Muscle layer of colon (tissue), 2 donors: Measurements from ENCODE around the gene BTBD2.
A peak's percentile ranks its signal among the peaks of the same experiment; 100 is the strongest.
"Not testable (repeated sequence)": the region's sequence is repeated elsewhere in the genome, so short reads cannot be mapped to it uniquely, and the experiment has no call there.

Experiments
- H3K27ac ChIP-seq: one replicate; pipeline ENCODE4 v1.7.0; 2013; ENCODE audit warnings: low read depth, mild to moderate bottlenecking, low read length, moderate library complexity
- H3K27me3 ChIP-seq, 2 donors: one replicate each; pipeline ENCODE4 v1.7.0; 2013; ENCODE audit warnings: low read length in 2 of 2, mild to moderate bottlenecking in 2 of 2; ENCODE audit not compliant: insufficient read depth in 2 of 2, control insufficient read depth in 1 of 2
- H3K36me3 ChIP-seq: one replicate; pipeline ENCODE4 v1.7.0; 2013; ENCODE audit warnings: mild to moderate bottlenecking, low read length; ENCODE audit not compliant: insufficient read depth
- H3K4me1 ChIP-seq: one replicate; pipeline ENCODE4 v1.7.0; 2013; ENCODE audit warnings: mild to moderate bottlenecking, low read length; ENCODE audit not compliant: insufficient read depth
- H3K4me3 ChIP-seq, 2 donors: one replicate each; pipeline ENCODE4 v1.7.0; 2013; ENCODE audit warnings: low read length in 2 of 2, low read depth in 1 of 2, mild to moderate bottlenecking in 1 of 2, moderate library complexity in 1 of 2
- H3K9ac ChIP-seq: one replicate; pipeline ENCODE4 v1.7.0; 2013; ENCODE audit warnings: low read length
- H3K9me3 ChIP-seq: one replicate; pipeline ENCODE4 v1.7.0; 2013; ENCODE audit warnings: mild to moderate bottlenecking, low read length
- donor health status: abdominal sarcoma.
- donor health status: Adenocarcinoma of cecum.

BTBD2 gene

DNA sequence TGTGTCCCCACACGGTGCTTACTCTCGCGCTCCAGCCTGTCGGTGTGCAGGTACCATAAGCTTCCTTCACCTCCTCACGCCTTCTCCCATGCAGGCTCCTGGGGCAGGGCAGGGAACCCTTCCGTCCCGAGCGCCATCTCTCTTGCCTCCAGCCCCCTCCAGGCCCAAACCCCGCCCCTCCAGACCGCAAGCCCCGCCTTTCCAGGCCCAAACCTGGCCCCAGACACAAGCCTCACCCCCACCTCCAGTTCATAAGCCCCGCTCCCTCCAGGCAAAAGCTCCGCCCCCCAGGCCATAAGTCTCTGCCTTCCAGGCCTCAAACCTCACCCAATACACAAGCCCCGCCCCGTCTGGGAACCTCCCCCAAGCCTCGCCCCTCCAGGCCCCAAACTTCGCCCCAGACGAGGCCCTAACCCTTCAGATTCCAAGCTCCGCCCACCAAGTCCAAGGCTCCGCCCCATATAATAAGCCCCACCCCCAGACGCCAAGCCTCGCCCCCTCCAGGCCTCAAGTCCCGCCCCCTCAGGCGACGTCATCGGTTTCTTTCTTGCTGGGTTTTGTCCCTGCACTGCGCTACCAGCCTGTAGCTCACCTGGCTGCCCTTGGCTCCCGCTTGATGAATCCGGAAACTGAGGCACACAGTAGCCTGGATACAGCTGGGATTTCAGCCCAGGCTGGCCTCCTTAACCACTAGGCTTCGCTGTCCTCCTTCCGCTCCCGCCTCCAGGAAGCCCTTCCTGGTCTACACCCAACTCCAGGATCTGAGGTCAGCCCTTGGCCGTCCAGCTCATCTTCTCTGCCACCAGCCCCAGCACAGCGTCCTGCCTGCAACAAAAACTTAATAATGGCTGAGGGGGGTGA lies 19.4 kb upstream of the BTBD2 start:
- Histone ChIP-seq H3K4me3 (no peak overlapping the region), H3K36me3 (peaks cover 9% of the 10 kb centered on the region), H3K9ac (no peak overlapping the region), H3K4me1 (peaks cover 20% of the 10 kb centered on the region), H3K27me3 (no peaks in the 10 kb centered on the region), H3K27ac (no peak overlapping the region), H3K9me3 (peaks cover 4% of the 10 kb centered on the region)

DNA sequence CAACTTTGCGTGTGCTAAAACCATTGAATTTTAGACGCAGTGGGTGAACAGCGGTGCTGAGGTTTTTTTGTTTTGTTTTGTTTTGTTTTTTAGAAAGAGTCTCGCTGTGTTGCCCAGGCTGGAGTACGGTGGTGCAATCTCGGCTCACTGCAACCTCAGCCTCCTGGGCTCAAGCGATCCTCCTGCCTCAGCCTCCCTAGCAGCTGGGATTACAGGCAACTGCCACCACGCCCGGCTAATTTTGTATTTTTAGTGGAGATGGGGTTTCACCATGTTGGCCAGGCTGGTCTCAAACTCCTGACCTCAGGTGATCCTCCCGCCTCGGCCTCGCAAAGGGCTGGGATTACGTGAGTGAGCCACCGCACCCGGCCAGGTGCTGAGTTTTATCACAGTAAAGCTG lies 18.7 kb upstream of the BTBD2 start:
- H3K4me3 ChIP-seq, H3K27me3 ChIP-seq, H3K9me3 ChIP-seq, H3K27ac ChIP-seq, H3K36me3 ChIP-seq, H3K9ac ChIP-seq: not testable (repeated sequence)
- peaks cover 20% of the 10 kb centered on the region for H3K4me1 ChIP-seq

DNA sequence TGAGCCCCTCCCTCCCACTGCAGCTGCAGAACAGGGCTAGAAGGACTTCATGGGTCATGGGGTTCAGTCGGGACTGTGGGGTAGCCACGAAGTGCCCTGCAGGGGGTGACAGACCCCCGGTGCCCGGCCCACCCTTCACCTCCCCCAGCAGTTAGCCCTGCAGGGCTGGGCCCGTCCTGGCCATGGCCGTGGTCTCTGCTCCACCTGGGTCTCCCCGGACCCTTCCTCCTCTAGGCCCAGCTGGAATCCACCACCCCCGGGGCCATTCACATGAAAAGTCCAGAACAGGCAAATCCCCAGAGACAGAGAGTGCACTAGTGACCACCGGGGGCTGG lies 18.3 kb upstream of the BTBD2 start:
- Histone ChIP-seq H3K4me3 (no peak overlapping the region), H3K27me3 (no peaks in the 10 kb centered on the region), H3K36me3 (no peaks in the 10 kb centered on the region), H3K27ac (no peak overlapping the region), H3K9me3 (peaks cover 4% of the 10 kb centered on the region), H3K4me1 (peaks cover 20% of the 10 kb centered on the region), H3K9ac (no peak overlapping the region)

DNA sequence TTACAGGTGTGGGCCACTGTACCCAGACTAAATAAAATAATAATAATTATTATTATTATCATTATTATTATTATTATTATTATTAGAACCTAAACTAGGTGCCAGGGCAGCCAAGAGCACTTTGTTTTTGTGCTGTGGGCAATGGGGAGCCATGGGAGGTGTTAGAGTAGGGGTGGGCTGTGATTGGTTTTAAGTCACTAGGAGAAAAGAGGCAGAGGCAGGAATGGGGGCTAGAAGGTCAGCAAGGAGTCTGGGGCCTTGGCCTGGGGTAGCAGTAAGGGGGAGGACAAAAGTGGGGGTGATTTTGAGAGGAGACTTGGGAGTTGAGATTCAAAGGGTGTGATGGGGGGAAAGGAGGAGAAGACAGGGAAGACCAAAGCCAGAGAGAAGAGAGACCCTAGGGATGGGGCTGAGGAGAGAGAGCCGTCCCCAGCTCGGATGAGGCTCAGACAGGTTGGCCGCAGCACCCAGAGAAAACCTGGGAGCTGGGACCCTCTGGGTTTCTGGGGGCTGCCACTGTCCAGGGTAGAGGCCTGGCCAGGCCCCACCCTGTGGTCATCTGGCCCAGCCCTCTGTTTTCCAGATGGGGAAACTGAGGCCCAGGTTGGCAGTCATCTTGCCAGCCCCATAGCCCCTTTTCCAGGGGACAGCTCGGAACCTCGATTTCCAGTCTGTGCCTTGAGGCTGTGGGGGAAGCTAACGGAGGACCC lies 17.8 kb upstream of the BTBD2 start:
- no peak overlapping the region for H3K4me3 ChIP-seq
- peaks cover 4% of the 10 kb centered on the region for H3K9me3 ChIP-seq
- H3K4me1 ChIP-seq = peaks cover 20% of the 10 kb centered on the region
- H3K9ac ChIP-seq = no peak overlapping the region
- H3K27ac ChIP-seq = no peak overlapping the region
- no peaks in the 10 kb centered on the region for H3K27me3 ChIP-seq
- H3K36me3 ChIP-seq = no peaks in the 10 kb centered on the region

DNA sequence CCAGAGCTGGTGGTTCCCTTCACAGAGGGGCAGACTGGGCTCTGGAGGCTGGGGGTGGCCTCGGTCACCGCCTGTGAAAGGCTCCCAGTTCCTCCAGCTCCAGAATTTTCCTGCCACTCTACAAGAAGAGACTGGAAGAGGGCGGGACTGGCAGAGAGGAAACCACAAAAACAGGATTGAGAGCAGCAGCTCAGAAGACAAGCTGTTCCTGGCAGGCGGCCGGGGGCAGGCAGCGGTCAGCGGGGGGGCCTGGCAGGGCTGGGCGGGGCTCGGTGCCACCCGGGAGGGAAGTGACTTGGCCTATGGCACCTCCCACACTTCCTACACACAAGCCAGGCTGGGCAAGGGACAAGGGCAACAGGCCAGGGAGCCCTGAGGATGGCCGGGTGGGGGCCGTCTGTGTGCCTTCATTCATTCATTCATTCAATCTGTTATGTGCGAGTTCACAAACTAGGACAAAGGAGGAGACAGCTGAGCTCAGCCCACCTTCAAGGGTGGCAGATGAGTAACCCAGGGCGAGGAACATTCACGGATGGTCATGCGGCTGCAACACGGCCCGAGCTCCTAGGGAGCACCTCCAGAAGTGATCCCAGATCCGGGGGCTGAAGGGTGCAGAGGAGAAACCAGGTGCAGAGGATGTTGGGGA lies 16.9 kb upstream of the BTBD2 start:
- Histone ChIP-seq H3K27me3 (no peaks in the 10 kb centered on the region), H3K27ac (peak overlapping the region; percentile 88), H3K4me3 (peak overlapping the region in 1 of 2 donors; percentile 26), H3K4me1 (peaks cover 20% of the 10 kb centered on the region), H3K9me3 (peaks cover 4% of the 10 kb centered on the region), H3K9ac (peak overlapping the region; percentile 57), H3K36me3 (no peaks in the 10 kb centered on the region)

GRCh38 chr19:2027361-2027760 lies 11.8 kb upstream of the BTBD2 start:
- Histone ChIP-seq H3K4me3 (no peak overlapping the region), H3K9me3 (no peaks in the 10 kb centered on the region), H3K4me1 (peaks cover 11% of the 10 kb centered on the region), H3K27ac (no peak overlapping the region), H3K27me3 (no peaks in the 10 kb centered on the region), H3K36me3 (no peaks in the 10 kb centered on the region), H3K9ac (no peak overlapping the region)

- no peaks in the 10 kb centered on the region for H3K27me3 ChIP-seq
- H3K9me3 ChIP-seq = no peaks in the 10 kb centered on the region
- no peak overlapping the region for H3K9ac ChIP-seq
- H3K4me1 ChIP-seq = peaks cover 5% of the 10 kb centered on the region
- H3K4me3 ChIP-seq = no peak overlapping the region
- no peak overlapping the region for H3K27ac ChIP-seq
- no peaks in the 10 kb centered on the region for H3K36me3 ChIP-seq
Observed at GRCh38 chr19:2026770-2027169, 11.3 kb upstream of the BTBD2 start.

GRCh38 chr19:2022289-2022688 lies 6.8 kb upstream of the BTBD2 start:
- Histone ChIP-seq H3K4me3 (no peak overlapping the region), H3K36me3 (no peaks in the 10 kb centered on the region), H3K9me3 (no peaks in the 10 kb centered on the region), H3K27ac (no peak overlapping the region), H3K4me1 (peaks cover 5% of the 10 kb centered on the region), H3K9ac (no peak overlapping the region), H3K27me3 (no peaks in the 10 kb centered on the region)

GRCh38 chr19:2021453-2022140 lies 6.1 kb upstream of the BTBD2 start:
- Histone ChIP-seq H3K9ac (no peak overlapping the region), H3K4me1 (peaks cover 5% of the 10 kb centered on the region), H3K36me3 (no peaks in the 10 kb centered on the region), H3K27ac (no peak overlapping the region), H3K9me3 (no peaks in the 10 kb centered on the region), H3K4me3 (no peak overlapping the region), H3K27me3 (no peaks in the 10 kb centered on the region)

DNA sequence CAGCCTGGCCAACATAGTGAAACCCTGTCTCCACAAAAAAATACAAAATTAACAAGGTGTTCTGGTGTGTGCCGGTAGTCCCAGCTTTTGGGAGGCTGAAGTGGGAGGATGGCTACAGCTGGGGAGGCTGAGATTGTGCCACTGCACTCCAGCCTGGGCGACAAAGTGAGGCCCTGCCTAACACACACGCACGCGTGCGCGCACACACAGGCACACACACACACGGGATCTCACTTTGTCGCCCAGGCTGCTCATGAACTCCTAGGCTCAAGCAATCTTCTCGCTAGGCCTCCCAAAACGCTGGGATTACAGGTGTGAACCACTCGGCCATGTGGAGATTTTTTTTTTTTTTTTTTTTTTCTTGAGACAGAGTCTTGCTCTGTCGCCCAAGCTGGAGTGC lies 3.2 kb upstream of the BTBD2 start:
- no peak overlapping the region for H3K4me3 ChIP-seq
- H3K9me3 ChIP-seq = no peaks in the 10 kb centered on the region
- no peaks in the 10 kb centered on the region for H3K27me3 ChIP-seq
- no peak overlapping the region for H3K9ac ChIP-seq
- H3K4me1 ChIP-seq = peaks cover 16% of the 10 kb centered on the region
- H3K36me3 ChIP-seq = no peaks in the 10 kb centered on the region
- H3K27ac ChIP-seq = no peak overlapping the region
